HG02678 (cell line): Measurements from ENCODE around the gene TSHR.
A peak's percentile ranks its signal among the peaks of the same experiment; 100 is the strongest.
"Not testable (repeated sequence)": the region's sequence is repeated elsewhere in the genome, so short reads cannot be mapped to it uniquely, and the experiment has no call there.

ENCODE experiments used
- ATAC-seq: cut with Tn5 transposase; IDR thresholded peaks from one replicate; pipeline ENCODE4 v1.9.1; 2021; ENCODE audit warnings: mild to moderate bottlenecking, moderate library complexity; ENCODE audit not compliant: unreplicated experiment

The TSHR gene

GRCh38 chr14:80988735-80989429 is 33.5 kb downstream of the TSHR start:
- ATAC-seq, result peak; percentile 54

GRCh38 chr14:80992580-80992979 is 37.2 kb downstream of the TSHR start:
- ATAC-seq, result no peak

- peak; percentile 76 for ATAC-seq
Measured at GRCh38 chr14:80996049-80996901, 40.9 kb downstream of the TSHR start.

- no peak for ATAC-seq
Measured at GRCh38 chr14:81001447-81001846, 46.0 kb downstream of the TSHR start.

GRCh38 chr14:81004575-81004974 is 49.2 kb downstream of the TSHR start:
- ATAC-seq, result no peak

GRCh38 chr14:81005540-81006228 is 50.3 kb downstream of the TSHR start:
- ATAC-seq, result no peak

GRCh38 chr14:81006266-81006665 is 50.8 kb downstream of the TSHR start:
- no peak for ATAC-seq

- ATAC-seq, result no peak
Measured at GRCh38 chr14:81007131-81007530, 51.7 kb downstream of the TSHR start.

- no peak for ATAC-seq
Measured at GRCh38 chr14:81009346-81009745, 53.9 kb downstream of the TSHR start.

GRCh38 chr14:81018251-81018650 is 62.8 kb downstream of the TSHR start:
- no peak for ATAC-seq

- ATAC-seq, result no peak
Measured at GRCh38 chr14:81018684-81019083, 63.3 kb downstream of the TSHR start.

GRCh38 chr14:81019113-81019512 is 63.7 kb downstream of the TSHR start:
- not testable (repeated sequence) for ATAC-seq

- no peak for ATAC-seq
Measured at GRCh38 chr14:81023095-81023710, 67.8 kb downstream of the TSHR start.

GRCh38 chr14:81028461-81028860 is 73.0 kb downstream of the TSHR start:
- no peak for ATAC-seq

- ATAC-seq, result no peak
Measured at GRCh38 chr14:81031488-81031887, 76.1 kb downstream of the TSHR start.

GRCh38 chr14:81033698-81034240 is 78.3 kb downstream of the TSHR start:
- no peak for ATAC-seq

GRCh38 chr14:81042438-81042837 is 87.0 kb downstream of the TSHR start:
- no peak for ATAC-seq

- ATAC-seq, result no peak
Measured at GRCh38 chr14:81051547-81051946, 96.1 kb downstream of the TSHR start.

- ATAC-seq, result not testable (repeated sequence)
Measured at GRCh38 chr14:81054057-81054456, 98.6 kb downstream of the TSHR start.

- no peak for ATAC-seq
Measured at GRCh38 chr14:81055971-81056370, 100.5 kb downstream of the TSHR start.

- no peak for ATAC-seq
Measured at GRCh38 chr14:81062380-81062779, 107.0 kb downstream of the TSHR start.
